ENCODE data around the gene NSMF.
"Not testable (repeated sequence)": the region's sequence is repeated elsewhere in the genome, so short reads cannot be mapped to it uniquely, and the experiment has no call there.

The NSMF gene

DNA sequence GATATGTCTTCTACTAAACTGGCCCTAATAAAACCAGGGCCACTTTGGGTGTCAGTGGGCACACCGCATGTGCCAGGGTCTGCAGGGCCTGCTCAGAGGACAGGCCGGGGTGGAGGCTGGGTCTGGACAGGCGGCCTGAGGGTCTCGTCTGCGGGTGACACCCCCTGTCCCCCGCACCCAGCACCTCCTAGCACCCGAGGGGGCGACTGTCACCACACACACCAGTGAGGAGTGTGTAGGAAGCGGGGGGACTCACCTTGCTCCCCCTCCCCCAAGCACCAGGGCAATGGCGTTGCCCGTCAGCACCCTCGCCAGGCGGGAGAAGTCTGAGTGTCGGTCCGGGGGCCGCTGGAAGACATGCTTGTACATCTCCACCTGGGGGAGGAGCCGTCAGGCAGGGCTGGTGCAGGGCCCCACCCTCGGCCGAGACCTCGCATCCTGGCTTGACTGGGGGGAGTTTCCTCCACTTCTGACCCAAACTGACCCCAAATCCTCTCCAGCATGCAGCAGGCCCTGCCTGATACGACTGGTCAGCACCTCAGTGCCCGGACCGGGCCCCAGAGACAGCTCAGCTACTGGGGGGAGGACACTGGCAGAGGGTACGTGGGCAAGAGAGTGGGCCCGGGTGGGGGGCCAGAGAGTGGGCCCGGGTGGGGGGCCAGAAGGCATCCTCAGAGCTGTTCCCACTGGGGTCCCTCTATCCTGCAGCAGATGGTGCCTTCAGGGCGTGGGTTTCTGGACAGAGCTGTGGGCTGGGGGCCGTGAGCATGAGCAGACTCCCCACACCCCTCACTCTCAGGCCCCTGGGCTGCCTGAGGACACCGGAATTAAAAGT, 18.9 kb upstream of the NSMF start:
- Histone ChIP-seq H3K4me1 (ENCODE audit: insufficient read depth, low read length) (peaks cover 6% of the 10 kb centered on the region), H3K4me3 (ENCODE audit: low read length) (no peak overlapping the region)

DNA sequence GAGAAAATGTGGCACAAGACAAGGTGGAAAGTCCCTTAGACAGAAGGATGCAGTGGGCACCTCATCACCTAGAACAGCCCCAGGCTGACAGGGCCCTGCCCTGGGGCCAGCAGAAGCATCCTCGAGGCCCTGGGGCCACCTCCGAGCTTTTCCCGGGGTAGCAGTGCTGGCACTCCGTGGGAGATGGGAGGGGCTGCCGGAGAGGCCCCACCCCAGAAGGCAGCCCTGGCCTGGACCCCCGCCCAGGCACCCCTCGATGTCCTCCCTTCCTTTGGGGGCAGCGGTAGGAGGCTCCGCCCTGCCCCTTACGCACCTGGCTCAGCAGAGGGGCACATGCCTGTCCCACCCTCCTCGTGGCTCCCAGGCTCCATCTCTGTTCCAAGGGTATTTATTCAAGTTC, 17.7 kb upstream of the NSMF start:
- H3K27me3 ChIP-seq (ENCODE audit: insufficient read depth, low read length), result peaks cover 3% of the 10 kb centered on the region
- peaks cover 4% of the 10 kb centered on the region for H3K9me3 ChIP-seq (ENCODE audit: low read length)
- peaks cover 6% of the 10 kb centered on the region for H3K4me1 ChIP-seq (ENCODE audit: insufficient read depth, low read length)
- no peak overlapping the region for H2AFZ ChIP-seq (ENCODE audit: low read depth, low read length)
- H3K36me3 ChIP-seq (ENCODE audit: insufficient read depth, low read length), result no peaks in the 10 kb centered on the region
- H3K4me3 ChIP-seq (ENCODE audit: low read length), result no peak overlapping the region

More for the DNA sequence above, 18.9 kb upstream of the NSMF start:
- peaks cover 3% of the 10 kb centered on the region for H3K27me3 ChIP-seq (ENCODE audit: insufficient read depth, low read length)
- H2AFZ ChIP-seq (ENCODE audit: low read depth, low read length), result no peak overlapping the region
- H3K9me3 ChIP-seq (ENCODE audit: low read length), result peaks cover 4% of the 10 kb centered on the region
- no peaks in the 10 kb centered on the region for H3K36me3 ChIP-seq (ENCODE audit: insufficient read depth, low read length)

DNA sequence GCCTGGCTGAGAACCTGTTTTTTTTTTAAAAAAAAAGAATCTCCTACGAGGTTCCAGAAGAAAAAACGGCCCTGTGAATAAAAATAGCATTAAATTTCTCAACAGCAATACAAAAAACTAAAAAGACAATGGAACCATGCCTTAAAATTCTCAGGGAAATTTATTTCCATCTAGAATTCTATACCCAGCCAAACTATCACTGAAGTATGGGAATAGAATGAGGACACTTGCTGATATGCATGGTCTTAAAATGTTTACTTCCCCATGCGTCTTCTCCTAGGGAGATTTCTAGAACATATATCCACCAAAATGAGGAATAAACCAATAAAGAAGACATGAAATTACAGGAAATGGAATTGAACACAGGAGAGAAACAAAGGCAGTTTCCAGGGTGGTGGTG, 16.5 kb upstream of the NSMF start:
- peaks cover 4% of the 10 kb centered on the region for H3K9me3 ChIP-seq (ENCODE audit: low read length)
- H3K27me3 ChIP-seq (ENCODE audit: insufficient read depth, low read length), result peaks cover 2% of the 10 kb centered on the region
- no peaks in the 10 kb centered on the region for H3K36me3 ChIP-seq (ENCODE audit: insufficient read depth, low read length)
- no peak overlapping the region for H2AFZ ChIP-seq (ENCODE audit: low read depth, low read length)
- H3K4me3 ChIP-seq (ENCODE audit: low read length), result no peak overlapping the region
- peaks cover 6% of the 10 kb centered on the region for H3K4me1 ChIP-seq (ENCODE audit: insufficient read depth, low read length)

DNA sequence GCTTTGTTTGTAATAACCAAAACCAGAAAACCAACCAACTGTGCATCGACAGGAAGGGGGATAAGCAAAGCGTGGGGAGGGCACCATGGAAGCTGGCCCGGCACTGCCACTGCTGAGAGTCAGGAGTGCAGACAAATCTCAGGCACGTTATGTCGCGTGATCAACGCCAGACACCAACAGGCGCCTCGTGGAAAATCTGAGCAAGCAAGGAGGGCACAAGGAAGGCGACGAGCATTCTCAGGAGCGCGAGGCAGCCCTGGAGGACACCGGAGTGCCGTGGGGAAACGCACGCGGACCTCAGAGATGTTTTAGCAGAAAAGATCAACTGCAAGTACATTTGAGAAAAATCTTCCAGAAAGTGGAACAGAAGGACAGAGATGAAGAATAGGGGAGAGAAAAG, 15.1 kb upstream of the NSMF start:
- no peak overlapping the region for H2AFZ ChIP-seq (ENCODE audit: low read depth, low read length)
- no peak overlapping the region for H3K4me3 ChIP-seq (ENCODE audit: low read length)
- H3K36me3 ChIP-seq (ENCODE audit: insufficient read depth, low read length), result no peaks in the 10 kb centered on the region
- H3K9me3 ChIP-seq (ENCODE audit: low read length), result peaks cover 4% of the 10 kb centered on the region
- no peaks in the 10 kb centered on the region for H3K27me3 ChIP-seq (ENCODE audit: insufficient read depth, low read length)
- peaks cover 3% of the 10 kb centered on the region for H3K4me1 ChIP-seq (ENCODE audit: insufficient read depth, low read length)

DNA sequence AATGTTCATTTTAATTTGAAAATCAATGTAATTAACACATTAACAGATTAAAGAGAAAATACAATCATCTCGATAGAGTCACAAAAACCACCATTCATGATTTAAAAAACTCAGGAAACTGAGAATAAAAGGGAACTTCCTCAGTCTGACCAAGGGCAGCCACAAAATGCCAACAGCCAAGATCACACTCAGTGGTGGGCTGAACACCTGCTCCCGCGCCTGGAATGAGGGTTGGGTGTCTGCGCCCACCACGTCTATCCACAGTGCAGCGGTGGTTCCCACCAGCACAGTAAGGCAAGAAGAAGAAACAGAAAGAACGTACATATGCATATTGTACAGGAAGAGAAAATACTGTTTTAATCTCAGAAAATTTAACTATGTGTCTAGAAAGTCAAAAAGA, 11.7 kb upstream of the NSMF start:
- Histone ChIP-seq H3K9me3 (ENCODE audit: low read length) (no peaks in the 10 kb centered on the region), H3K36me3 (ENCODE audit: insufficient read depth, low read length) (no peaks in the 10 kb centered on the region), H3K4me1 (ENCODE audit: insufficient read depth, low read length) (no peaks in the 10 kb centered on the region), H3K4me3 (ENCODE audit: low read length) (no peak overlapping the region), H3K27me3 (ENCODE audit: insufficient read depth, low read length) (no peaks in the 10 kb centered on the region), H2AFZ (ENCODE audit: low read depth, low read length) (no peak overlapping the region)

DNA sequence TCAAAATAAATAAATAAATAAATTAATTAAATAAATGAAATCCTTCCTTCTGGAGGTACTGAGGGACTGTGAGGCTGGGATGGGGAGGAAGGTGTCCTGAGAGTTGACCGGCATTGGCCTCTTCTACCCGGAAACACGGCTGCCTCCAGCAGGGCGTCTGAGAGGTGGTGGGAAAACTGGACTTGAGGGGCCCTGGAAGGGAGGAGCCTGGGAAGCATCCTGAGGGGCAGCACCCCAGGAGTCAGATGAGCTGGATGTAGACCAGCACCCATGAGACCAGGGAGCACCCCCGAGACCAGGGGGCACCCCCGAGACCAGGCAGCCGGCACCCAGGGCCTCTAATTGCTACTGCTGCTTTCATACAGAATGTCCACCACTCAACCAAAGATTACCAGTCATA, 8.8 kb upstream of the NSMF start:
- Histone ChIP-seq H2AFZ (ENCODE audit: low read depth, low read length) (no peak overlapping the region), H3K4me3 (ENCODE audit: low read length) (no peak overlapping the region), H3K27me3 (ENCODE audit: insufficient read depth, low read length) (no peaks in the 10 kb centered on the region), H3K4me1 (ENCODE audit: insufficient read depth, low read length) (no peaks in the 10 kb centered on the region), H3K9me3 (ENCODE audit: low read length) (peaks cover 2% of the 10 kb centered on the region), H3K36me3 (ENCODE audit: insufficient read depth, low read length) (no peaks in the 10 kb centered on the region)

DNA sequence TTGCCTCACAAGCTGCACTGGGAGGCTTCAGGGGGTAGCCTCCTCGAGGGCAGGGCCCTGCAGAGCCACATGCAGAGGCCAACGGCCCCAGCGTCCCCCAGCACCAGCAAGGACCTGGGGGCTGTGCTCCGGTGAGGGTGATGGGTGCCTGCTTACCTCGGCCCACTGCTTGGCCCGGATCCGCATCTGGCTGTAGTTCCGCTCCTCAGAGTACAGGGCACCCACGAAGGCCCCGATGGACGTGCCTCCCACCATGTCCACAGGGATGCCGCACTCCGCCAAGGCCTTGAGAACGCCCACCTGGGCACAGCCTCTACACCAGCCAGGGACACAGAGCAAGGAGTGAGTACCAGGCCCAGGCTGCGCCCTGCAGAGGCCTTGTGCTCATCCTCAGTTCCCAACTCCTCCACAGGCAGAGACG, 8.0 kb upstream of the NSMF start:
- Histone ChIP-seq H3K27me3 (ENCODE audit: insufficient read depth, low read length) (no peaks in the 10 kb centered on the region), H3K36me3 (ENCODE audit: insufficient read depth, low read length) (no peaks in the 10 kb centered on the region), H3K4me3 (ENCODE audit: low read length) (no peak overlapping the region), H3K9me3 (ENCODE audit: low read length) (peaks cover 2% of the 10 kb centered on the region), H2AFZ (ENCODE audit: low read depth, low read length) (no peak overlapping the region), H3K4me1 (ENCODE audit: insufficient read depth, low read length) (no peaks in the 10 kb centered on the region)

DNA sequence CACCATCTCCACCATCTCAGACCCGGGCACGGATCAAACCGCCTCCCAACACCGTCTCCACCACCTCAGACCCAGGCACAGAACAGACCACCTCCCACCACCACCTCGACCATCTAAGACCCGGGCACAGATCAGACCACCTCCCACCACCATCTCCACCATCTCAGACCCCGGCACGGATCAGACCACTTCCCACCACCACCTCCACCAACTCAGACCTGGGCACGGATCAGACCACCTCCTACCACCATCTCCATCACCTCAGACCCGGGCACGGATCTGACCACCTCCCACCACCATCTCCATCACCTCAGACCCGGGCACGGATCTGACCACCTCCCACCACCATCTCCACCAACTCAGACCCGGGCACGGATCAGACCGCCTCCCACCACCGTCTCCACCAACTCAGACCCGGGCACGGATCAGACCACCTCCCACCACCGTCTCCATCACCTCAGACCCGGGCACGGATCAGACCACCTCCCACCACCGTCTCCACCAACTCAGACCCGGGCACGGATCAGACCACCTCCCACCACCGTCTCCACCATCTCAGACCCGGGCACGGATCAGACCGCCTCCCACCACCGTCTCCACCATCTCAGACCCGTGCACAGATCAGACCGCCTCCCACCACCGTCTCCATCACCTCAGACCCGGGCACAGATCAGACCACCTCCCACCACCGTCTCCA, 7.4 kb upstream of the NSMF start:
- not testable (repeated sequence) for H3K27me3 ChIP-seq (ENCODE audit: insufficient read depth, low read length); H3K36me3 ChIP-seq (ENCODE audit: insufficient read depth, low read length); H3K9me3 ChIP-seq (ENCODE audit: low read length); H3K4me3 ChIP-seq (ENCODE audit: low read length); H3K4me1 ChIP-seq (ENCODE audit: insufficient read depth, low read length); H2AFZ ChIP-seq (ENCODE audit: low read depth, low read length)

DNA sequence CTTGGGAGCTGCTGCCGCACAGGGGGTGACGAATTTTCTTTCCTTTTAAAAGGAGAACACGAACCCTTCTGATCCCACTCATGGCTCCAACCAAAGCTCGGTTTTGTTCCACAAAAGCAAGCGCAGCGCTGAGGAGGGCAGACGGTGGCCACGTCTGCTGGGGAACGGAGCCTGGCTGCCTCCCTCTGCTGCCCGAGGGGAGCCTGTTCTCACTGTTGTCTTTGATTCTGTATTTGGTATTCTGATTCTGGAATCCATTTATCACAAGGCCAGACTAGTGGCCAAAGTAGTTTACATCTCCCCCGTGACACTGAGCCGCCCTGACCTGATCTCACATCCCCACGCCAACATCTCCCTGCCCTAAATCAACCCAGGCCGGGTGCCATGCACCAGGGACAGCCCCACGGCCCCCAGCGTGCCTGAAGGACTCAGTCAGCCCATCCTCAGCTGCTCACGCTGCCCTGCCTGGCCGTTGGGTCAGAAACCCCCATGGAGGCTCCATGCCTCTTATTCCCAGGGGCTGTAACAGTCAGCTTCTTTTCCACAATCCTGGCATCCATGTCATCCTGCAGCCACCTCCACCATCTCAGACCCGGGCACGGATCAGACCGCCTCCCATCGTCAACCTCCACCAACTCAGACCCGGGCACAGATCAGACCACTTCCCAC, 6.7 kb upstream of the NSMF start:
- Histone ChIP-seq H3K36me3 (ENCODE audit: insufficient read depth, low read length) (no peaks in the 10 kb centered on the region), H2AFZ (ENCODE audit: low read depth, low read length) (no peak overlapping the region), H3K9me3 (ENCODE audit: low read length) (peaks cover 2% of the 10 kb centered on the region), H3K27me3 (ENCODE audit: insufficient read depth, low read length) (no peaks in the 10 kb centered on the region), H3K4me1 (ENCODE audit: insufficient read depth, low read length) (no peaks in the 10 kb centered on the region), H3K4me3 (ENCODE audit: low read length) (no peak overlapping the region)

DNA sequence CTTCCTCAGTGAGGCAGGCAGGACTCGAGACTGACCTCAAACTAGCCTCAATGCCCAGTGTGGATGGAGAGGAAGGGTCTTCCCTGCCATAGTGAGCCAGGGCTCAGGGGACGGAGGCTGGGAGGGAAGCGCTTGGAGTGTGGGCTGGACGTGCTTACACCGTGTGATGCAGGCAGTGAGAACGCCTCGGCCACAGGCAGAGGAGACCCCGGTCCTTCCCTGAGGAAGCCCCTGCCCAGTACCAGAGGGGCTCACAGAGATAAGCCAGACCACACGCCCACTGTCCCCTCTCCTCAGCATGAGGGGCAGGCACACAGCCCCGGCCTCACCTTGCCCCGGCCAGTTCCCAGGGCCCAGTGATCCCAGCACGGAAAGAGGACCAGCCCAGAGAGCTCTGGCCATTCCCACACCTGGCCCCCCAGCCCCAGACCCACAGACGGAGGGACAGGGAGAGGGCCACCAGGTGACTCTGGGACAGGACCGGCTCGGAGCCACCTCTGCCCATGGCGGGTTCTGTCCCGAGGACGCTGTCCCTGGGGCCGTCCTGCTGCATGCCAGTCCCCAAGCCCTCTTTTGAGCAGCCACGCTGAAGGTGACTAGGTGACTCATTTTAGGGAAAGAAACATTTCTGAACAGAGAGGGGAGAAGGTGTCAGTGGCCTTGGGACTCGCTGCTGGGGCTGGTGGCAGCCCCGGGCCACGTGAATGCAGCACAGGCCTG, 6.0 kb upstream of the NSMF start:
- Histone ChIP-seq H3K4me3 (ENCODE audit: low read length) (no peak overlapping the region), H3K4me1 (ENCODE audit: insufficient read depth, low read length) (no peaks in the 10 kb centered on the region), H2AFZ (ENCODE audit: low read depth, low read length) (no peak overlapping the region), H3K36me3 (ENCODE audit: insufficient read depth, low read length) (no peaks in the 10 kb centered on the region), H3K9me3 (ENCODE audit: low read length) (peaks cover 2% of the 10 kb centered on the region), H3K27me3 (ENCODE audit: insufficient read depth, low read length) (no peaks in the 10 kb centered on the region)

DNA sequence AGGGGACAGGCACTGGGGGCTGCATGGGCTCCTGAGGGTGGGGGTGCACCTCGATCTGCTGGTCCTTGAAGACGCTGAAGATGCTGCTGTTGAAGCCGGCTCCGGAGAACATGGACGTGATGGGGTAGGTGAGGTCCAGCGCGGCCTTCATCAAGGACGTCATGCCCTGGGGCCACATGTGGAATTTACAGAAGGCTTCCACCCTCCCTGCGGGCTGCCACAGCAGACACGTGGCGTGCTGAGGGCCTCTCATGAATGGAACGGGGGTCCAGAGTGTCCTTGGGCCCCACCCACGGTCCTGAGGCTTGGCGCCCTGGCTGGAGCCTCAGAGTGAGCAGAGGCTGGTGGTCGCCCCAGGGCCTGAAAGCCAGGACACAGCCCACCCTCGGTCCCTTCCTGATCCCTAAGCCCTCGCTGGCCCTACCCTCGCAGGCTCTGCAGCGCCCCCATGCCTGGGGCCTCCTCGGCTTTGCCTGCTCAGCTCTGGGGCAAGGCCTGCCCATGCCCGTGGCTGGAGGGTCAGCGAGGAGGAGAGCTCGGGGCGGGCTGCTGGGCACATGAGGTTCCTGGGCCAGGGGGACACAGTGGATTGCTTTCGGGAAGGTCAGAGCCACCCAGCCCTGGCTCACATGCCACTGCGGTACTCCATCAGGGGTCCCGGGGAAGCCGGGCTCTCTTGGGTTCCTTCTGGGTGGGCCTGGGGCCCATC, 5.3 kb upstream of the NSMF start:
- H3K4me3 ChIP-seq (ENCODE audit: low read length), result no peak overlapping the region
- peaks cover 2% of the 10 kb centered on the region for H3K9me3 ChIP-seq (ENCODE audit: low read length)
- no peaks in the 10 kb centered on the region for H3K27me3 ChIP-seq (ENCODE audit: insufficient read depth, low read length)
- H3K4me1 ChIP-seq (ENCODE audit: insufficient read depth, low read length), result peaks cover 5% of the 10 kb centered on the region
- no peaks in the 10 kb centered on the region for H3K36me3 ChIP-seq (ENCODE audit: insufficient read depth, low read length)
- H2AFZ ChIP-seq (ENCODE audit: low read depth, low read length), result no peak overlapping the region

DNA sequence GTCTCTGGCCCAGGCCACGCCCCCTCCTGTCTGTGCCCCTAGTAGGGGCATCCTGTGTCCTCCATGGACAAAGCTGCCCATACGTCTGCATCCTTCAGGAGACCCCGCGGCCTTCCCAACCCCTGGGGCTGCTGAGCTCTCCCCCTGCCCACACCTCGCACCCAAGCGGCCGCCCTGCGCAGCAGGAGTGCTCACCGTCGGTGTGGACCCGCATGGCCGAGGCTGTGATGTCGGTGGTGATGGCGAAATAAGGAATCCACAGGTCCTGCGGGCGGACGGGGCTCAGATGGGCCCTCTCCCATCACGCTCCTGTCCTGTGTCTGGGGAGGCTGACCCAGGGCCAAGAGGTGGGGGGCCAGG, 4.8 kb upstream of the NSMF start:
- Histone ChIP-seq H3K9me3 (ENCODE audit: low read length) (peaks cover 2% of the 10 kb centered on the region), H2AFZ (ENCODE audit: low read depth, low read length) (no peak overlapping the region), H3K4me1 (ENCODE audit: insufficient read depth, low read length) (peaks cover 6% of the 10 kb centered on the region), H3K4me3 (ENCODE audit: low read length) (no peak overlapping the region), H3K36me3 (ENCODE audit: insufficient read depth, low read length) (no peaks in the 10 kb centered on the region), H3K27me3 (ENCODE audit: insufficient read depth, low read length) (no peaks in the 10 kb centered on the region)

Data from neuron (in vitro differentiated cells).